Amygdala (tissue), 56 donors: ENCODE results near the gene LSM4.

Experiments used
- DNase-seq, 56 donors: peaks; one replicate each; lab custom pipeline; 2025; lab: John Stamatoyannopoulos, UW

LSM4 gene

DNA sequence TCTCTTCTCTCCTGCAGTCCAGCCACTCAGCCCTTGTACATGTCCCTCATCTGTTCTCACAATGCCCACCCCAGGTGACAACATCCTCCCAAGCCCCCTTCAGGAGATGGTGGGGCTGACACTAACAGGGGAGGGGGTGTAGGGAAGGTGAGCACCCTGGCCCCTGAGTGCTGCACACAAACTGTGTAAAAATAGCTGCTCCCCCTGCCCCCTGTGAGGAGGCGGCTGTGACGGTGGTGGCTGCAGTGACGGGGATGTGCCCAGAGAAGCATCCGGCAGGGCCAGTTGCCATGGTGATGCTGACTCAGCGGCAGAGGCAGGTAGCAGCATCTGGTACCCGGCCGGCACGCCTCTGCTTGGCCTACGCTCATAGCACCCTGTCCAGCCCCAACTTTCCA, 28.4 kb downstream of the LSM4 start:
- DNase-seq: peak in 38 of 56 donors; percentile 9 to 70 (median 40)

GRCh38 chr19:18293642-18294466, 29.0 kb downstream of the LSM4 start:
- peak in 3 of 56 donors; percentile 7 to 52 (median 35) for DNase-seq

DNA sequence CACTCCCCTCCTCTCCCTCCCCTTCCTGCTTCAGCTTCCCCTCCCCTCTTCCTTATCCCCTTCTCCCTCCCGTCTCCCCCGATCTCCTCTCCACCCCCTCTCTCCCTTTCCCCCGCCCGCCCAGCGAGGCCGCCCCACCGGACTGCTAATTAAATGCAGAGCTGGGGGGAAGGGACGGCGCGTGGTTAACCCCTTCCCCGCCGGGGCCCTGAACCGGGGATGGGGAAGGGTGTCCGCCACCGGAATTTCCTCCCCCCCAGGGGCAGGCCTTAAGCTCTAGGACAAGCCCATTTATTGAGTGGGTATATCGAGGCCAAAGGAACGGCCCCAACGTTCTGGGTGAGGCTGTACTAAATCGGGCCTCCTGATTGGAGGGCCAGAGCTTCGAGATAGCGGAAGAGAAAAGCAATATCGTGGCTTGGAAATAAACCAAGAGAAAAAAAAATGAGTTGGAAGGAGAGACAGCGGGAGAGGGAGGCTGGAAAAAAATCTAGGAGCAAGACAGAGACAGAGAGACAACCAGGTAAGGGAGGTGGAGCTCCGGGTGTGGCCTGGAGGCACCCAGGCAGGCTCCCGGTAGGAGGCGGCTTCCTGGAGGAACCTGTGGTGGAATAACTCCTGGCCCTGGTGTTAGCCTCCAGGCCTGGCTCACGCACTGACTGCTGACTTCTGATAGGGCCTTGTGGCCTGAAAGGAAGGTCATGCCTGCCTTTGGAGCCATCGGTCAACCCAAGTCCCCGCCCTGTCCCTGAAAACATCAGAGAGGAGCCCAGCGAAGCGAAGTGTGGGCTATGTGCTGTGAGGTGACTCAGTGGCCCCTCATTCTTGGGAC, 29.9 kb downstream of the LSM4 start:
- peak in 52 of 56 donors; percentile 19 to 85 (median 62) for DNase-seq

DNA sequence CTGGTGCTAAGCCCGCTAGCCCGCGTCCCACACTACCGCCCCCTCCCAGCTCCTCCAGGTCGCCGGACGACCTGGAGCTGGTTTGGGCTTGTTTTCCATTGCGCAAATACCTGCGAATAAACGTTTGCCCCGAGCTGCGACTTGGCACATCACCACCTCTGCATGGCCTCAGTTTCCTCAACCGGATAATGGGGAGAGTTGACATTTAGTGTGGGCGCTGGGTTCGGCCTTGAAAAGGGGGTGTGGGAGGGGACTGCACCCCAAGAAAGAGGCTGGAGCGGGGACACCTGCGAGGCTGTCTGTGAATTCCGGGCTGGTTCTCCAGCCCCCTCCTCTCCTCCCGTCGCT, 30.4 kb downstream of the LSM4 start:
- peak in 1 of 56 donors; percentile 68 for DNase-seq

GRCh38 chr19:18291590-18292461, 31.1 kb downstream of the LSM4 start:
- DNase-seq: peak in 53 of 56 donors; percentile 22 to 86 (median 70)

- DNase-seq: peak in 2 of 56 donors; percentile 34 to 54
Measured at GRCh38 chr19:18291019-18291524, 31.8 kb downstream of the LSM4 start.

GRCh38 chr19:18290302-18291018, 32.4 kb downstream of the LSM4 start:
- peak in 1 of 56 donors; percentile 11 for DNase-seq

GRCh38 chr19:18289471-18290301, 33.2 kb downstream of the LSM4 start:
- DNase-seq: no peak

- DNase-seq: no peak
Measured at GRCh38 chr19:18287836-18288772, 34.8 kb downstream of the LSM4 start.

DNA sequence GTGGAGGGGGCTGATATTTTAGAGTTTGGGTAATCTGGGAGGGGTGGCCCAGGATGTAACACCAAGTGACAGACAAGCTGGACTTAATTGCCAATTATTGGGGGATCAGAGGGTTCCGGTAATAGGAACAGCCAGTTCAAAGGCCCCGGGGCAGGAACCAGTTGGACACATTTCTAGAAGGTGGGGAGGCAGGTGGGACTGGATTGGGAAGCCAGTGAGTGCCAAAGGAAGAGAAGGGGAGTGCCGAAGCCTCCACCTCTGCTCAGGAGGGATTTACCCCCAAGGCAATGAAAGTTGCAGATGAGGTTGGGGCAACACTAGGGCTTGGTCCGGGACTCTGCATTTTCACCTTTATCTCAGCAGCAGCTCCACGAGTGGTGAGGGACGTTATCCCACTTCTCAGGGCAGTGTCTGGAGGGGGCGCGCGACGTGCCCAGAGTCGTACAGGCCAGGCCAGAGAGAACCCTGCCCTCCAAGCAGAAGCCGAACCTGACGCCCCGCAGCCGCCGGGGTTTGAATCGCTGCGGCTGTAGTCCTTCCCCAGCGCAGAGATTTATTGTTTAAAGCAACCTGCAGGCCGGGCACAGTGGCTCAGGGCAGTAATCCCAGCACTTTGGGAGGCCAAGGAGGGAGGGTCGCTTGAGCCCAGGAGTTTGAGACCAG, 35.8 kb downstream of the LSM4 start:
- no peak for DNase-seq

DNA sequence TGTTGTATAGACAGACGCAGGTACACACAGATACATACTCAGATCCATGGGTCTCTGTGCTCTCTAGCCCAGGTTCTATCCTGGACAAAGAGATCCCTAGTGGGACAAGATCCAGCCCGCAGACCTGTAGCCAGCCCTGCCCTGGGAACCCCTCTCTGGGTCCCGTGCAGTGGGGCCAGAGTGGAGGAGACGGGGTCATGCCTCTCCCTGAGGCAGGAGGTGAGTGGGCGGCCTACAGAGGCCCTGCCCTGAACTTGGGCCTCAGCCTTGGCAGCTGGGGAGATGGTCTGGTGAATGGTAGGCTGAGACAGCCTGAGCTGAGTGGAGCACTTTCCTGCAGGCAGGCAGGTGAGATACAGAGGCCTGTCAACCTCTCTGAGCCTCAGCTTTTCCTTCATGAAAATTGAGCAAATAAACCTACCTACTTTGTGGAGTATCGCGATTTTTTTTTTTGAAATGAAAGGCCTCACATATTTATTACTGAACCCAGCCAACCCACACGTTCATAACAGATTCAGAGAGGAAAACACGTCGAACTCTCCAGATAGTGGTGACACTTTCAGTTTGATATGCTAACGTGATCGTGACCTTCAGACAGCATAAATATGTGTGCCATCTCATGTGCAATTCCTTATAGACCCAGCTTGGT, 38.0 kb downstream of the LSM4 start:
- DNase-seq: no peak

- DNase-seq: no peak
Measured at GRCh38 chr19:18283338-18283737, 39.5 kb downstream of the LSM4 start.

DNA sequence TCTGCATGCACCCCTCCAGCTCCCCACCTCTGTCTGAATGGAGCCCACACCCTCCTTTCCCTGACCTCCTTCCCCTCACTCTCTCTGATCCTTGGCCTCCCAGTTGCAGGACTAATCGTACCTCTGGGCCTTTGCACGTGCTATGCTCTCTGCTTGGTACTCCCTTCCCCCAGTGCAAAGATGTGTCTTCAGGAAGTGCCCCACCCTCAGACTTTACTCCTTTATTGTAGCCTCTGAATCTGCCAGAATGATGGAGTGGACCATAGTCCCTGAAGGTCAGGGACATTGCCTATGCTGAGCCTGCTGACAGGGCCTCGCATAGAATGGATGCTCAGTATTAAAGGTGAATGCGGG, 40.1 kb downstream of the LSM4 start:
- DNase-seq: no peak

DNA sequence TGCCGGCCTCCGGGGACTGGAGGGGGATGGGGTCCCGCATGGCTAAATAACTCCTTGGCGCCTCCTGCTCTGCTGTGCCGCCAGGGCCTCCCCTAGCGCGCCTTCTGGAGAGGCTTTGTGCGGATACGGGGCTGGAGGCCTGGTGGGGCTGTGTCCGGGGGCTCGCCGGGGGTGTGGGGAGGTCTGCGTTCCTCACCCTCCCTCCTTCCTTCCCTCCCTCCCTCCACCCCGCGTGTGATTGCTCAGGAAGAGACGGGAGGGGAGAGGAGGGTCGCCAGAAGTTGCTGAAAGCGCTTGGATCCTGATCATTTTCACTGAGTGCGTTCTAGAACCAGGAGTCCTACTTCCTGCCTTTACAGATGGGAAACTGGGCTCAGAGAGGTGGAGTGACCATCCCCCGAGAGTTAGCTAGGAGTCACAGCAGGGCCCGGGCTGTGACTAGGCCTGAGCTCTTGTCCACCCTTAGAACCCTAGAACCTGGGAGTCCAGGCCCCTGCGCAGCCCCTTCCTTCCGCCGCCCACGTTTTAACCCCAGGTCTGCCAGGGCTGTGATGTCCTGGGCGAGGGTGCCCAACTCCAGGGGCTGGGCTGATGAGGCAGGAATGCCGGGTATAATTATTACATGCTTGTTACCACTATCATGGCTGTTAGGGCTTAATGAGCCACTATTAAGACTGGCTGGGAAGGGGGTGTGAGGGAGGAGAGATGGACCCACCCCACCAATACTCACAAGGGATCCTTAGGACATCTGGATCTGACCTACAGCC, 40.7 kb downstream of the LSM4 start:
- peak in 11 of 56 donors; percentile 52 to 98 (median 68) for DNase-seq

DNA sequence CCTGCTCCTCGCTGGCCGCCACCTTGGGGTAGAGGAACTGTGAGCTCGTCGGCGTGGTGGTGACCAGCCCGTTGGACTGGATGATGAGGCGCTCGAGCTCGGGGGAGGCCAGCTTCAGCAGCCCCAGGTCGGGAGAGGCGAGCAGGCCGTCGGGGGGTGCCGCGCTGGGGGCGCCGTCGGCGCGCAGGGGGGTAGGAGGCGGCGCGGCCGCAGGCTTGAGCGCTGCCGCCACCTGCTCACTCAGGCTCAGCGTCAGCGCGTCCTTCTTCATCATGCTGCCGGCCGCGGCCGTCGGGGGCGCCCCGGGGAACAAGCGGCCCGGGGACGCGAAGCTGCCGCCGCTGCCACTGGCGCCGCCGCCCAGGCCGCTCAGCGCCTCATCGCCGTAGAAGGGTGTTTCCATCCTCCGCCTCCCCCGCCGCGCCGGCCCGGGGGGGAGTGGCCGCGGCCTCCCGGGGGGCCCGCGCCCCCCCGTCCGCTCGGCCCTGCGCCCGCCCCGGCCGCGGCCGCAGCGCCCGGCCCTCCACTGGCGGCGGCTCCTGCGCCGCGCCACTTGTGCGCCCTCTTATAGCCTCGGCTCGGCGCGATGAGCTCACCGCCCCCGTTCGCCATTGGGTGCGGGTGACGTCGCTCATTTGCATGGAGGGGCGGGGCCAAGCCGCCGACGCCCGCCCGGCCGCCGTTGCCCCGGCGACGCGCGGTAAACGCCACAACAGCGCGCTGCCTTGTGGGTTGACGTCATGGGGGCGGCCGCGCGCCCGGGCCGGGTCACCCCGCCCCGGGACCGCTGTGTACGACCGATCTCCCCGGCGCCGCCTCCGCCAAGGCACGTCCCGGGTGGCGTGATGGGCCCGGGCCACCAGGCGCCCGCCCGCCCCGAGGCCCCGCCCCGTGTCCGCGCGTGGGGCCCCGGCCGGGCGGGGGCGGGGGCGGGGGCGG, 41.5 kb downstream of the LSM4 start, which contains the start of gene JUND:
Gene JUND (minus strand): TSS at position 541 of the 939 bp plus-strand sequence. CDS start 138 bp downstream, at position 403.
- DNase-seq: peak; percentile 77 to 100 (median 96)
